K562 (cell line): ENCODE results near the gene RPTOR. TPM values are rescaled to one million over a fixed set of nuclear protein-coding genes. Genes with fewer than 3 reads are reported as not detected.

Experiments used
- ATAC-seq: fragments of 200-7000 bp; cut with Tn5 transposase; 3 replicates; pipeline ENCODE4 v1.9.1; 2020; ENCODE audit warnings: moderate library complexity
- BruUV-seq: library from RNA; stranded (reverse); fragments of 400-500 nt; replicated peaks from 2 replicates; lab custom pipeline; 2021; lab: Mats Ljungman, UMichigan
- CTCF ChIA-PET: fragments of 300-600 bp; formaldehyde crosslinking; extraction: SDS; loops from one replicate; lab custom pipeline; 2021; ENCODE audit warnings: low intra/inter-chr PET ratio; lab: Yijun Ruan, JAX
- POLR2A ChIA-PET: fragments of 300-600, 350-650 bp; sonication (Branson Sonifier 250); formaldehyde crosslinking; extraction: SDS; loops from one replicate; lab custom pipeline; 2021; ENCODE audit warnings: antibody characterized with exemption, inconsistent platforms; lab: Yijun Ruan, JAX
- DNase-seq, 4 experiments: peaks; one replicate each; pipeline versions ENCODE4 v3.0.0 to v3.0.0-alpha.2; 2011 to 2018; ENCODE audit warnings: low spot score in 3 of 4, mixed read lengths in 3 of 4; ENCODE audit errors: extremely low read depth in 1 of 4
- FAIRE-seq: peaks from 2 replicates; lab custom pipeline; 2011; peaks lifted over from hg19 to GRCh38; lab: Jason Lieb, UNC
- H2AFZ ChIP-seq: 2 replicates; pipeline ENCODE4 v1.6.0; 2011; ENCODE audit warnings: low read depth, low read length, control low read depth, inconsistent platforms
- H3K27ac ChIP-seq: fragments of 200-600 bp; 3 replicates; pipeline ENCODE4 v1.8.0; 2011; ENCODE audit warnings: low read depth, mild to moderate bottlenecking, control low read depth, inconsistent platforms, low read length, moderate library complexity, mixed read lengths; ENCODE audit errors: extremely low read depth
- H3K27me3 ChIP-seq, 2 experiments: fragments of 300-600 bp in 1 of 2; 2 replicates in 1 of 2; 3 replicates in 1 of 2; pipeline versions ENCODE4 v1.6.0 to v1.8.0; 2011; ENCODE audit warnings: inconsistent platforms in 2 of 2, low read length in 2 of 2, mild to moderate bottlenecking in 1 of 2, mixed read lengths in 1 of 2, moderate library complexity in 1 of 2; ENCODE audit not compliant: control insufficient read depth in 2 of 2, insufficient read depth in 2 of 2
- H3K36me3 ChIP-seq: fragments of 300-600 bp; 3 replicates; pipeline ENCODE4 v1.8.0; 2011; ENCODE audit warnings: mild to moderate bottlenecking, low read length, inconsistent platforms; ENCODE audit not compliant: control insufficient read depth, insufficient read depth
- H3K4me1 ChIP-seq, 2 experiments: fragments of 200-600 bp in 1 of 2; replicated peaks in 1 of 2; 2 replicates in 1 of 2; 3 replicates in 1 of 2; pipeline versions ENCODE4 v1.5.1 to v1.8.0; 2011; ENCODE audit warnings: inconsistent platforms in 2 of 2, low read length in 2 of 2, mild to moderate bottlenecking in 1 of 2, mixed read lengths in 1 of 2, moderate library complexity in 1 of 2; ENCODE audit not compliant: control insufficient read depth in 2 of 2, insufficient read depth in 2 of 2
- H3K4me2 ChIP-seq: 2 replicates; pipeline ENCODE4 v1.6.1; 2011; ENCODE audit warnings: low read length, control low read depth, inconsistent platforms, mixed read lengths; ENCODE audit not compliant: insufficient read depth
- H3K4me3 ChIP-seq: fragments of 200-600 bp; sonication (generic), shearing (Covaris generic); 2 replicates; pipeline ENCODE4 v1.5.1; 2016; ENCODE audit warnings: control low read depth, inconsistent platforms
- H3K79me2 ChIP-seq: fragments of 200-600 bp; 3 replicates; pipeline ENCODE4 v1.8.0; 2011; ENCODE audit warnings: low read length, inconsistent platforms; ENCODE audit not compliant: control insufficient read depth, insufficient read depth
- H3K9ac ChIP-seq, 2 experiments: 2 replicates each; pipeline versions ENCODE4 v1.6.0 to v1.6.1; 2011; ENCODE audit warnings: low read depth in 2 of 2, low read length in 2 of 2, control low read depth in 1 of 2, inconsistent platforms in 1 of 2, mild to moderate bottlenecking in 1 of 2, mixed read lengths in 1 of 2; ENCODE audit not compliant: insufficient read depth in 1 of 2
- H3K9me1 ChIP-seq: one replicate; pipeline ENCODE4 v1.6.0; 2011; ENCODE audit warnings: inconsistent platforms, mild to moderate bottlenecking, low read length, moderate library complexity; ENCODE audit not compliant: control insufficient read depth, insufficient read depth
- H3K9me3 ChIP-seq: replicated peaks from 2 replicates; pipeline ENCODE4 v1.5.1; 2011; ENCODE audit warnings: low read depth, low read length, inconsistent platforms; ENCODE audit not compliant: control insufficient read depth, insufficient read depth
- H4K20me1 ChIP-seq: replicated peaks from 2 replicates; pipeline ENCODE4 v1.6.1; 2011; ENCODE audit warnings: low read length, inconsistent platforms, mixed read lengths; ENCODE audit not compliant: control insufficient read depth, insufficient read depth
- CXXC5 ChIP-seq: fragments of 250-450 bp; sonication (Bioruptor Pico); IDR thresholded peaks from 2 replicates; pipeline ENCODE4 v1.8.0; 2022; ENCODE audit warnings: inconsistent platforms, mild to moderate bottlenecking, moderate library complexity
- EWSR1 ChIP-seq: fragments of 450-650 bp; IDR thresholded peaks from 2 replicates; pipeline ENCODE4 v1.6.1; 2018; ENCODE audit warnings: borderline replicate concordance, mild to moderate bottlenecking, low read depth, moderate library complexity; ENCODE audit not compliant: partially characterized antibody
- FOSL1 ChIP-seq: fragments of 200-800 bp; sonication (Bioruptor generic); conservative IDR thresholded peaks from 2 replicates; pipeline ENCODE4 v1.6.1; 2016; ENCODE audit warnings: missing genetic modification characterization, missing compliant biosample characterization
- JUND ChIP-seq, 2 experiments: IDR thresholded peaks; 2 replicates in 1 of 2; 3 replicates in 1 of 2; pipeline ENCODE4 v1.6.1; 2011; ENCODE audit warnings: borderline replicate concordance in 2 of 2, low read depth in 2 of 2, low read length in 2 of 2, improper control_type of control experiment in 1 of 2, missing biosample characterization in 1 of 2, missing genetic modification characterization in 1 of 2, missing genetic modification reagents in 1 of 2
- MGA ChIP-seq: fragments of 450-650 bp; IDR thresholded peaks from 2 replicates; pipeline ENCODE4 v1.6.1; 2016; ENCODE audit warnings: mild to moderate bottlenecking, moderate library complexity
- NELFE ChIP-seq: IDR thresholded peaks from 2 replicates; pipeline ENCODE4 v1.6.1; 2011; ENCODE audit warnings: mild to moderate bottlenecking; ENCODE audit not compliant: insufficient read depth, insufficient read length
- TCF7 ChIP-seq: sonication (generic); IDR thresholded peaks from 2 replicates; pipeline ENCODE4 v1.6.1; 2016; ENCODE audit warnings: antibody characterized with exemption, borderline replicate concordance
- ZNF23 ChIP-seq: fragments of 250-450 bp; sonication (Bioruptor Pico); IDR thresholded peaks from 2 replicates; pipeline ENCODE4 v1.4.0; 2020; ENCODE audit warnings: mild to moderate bottlenecking
- WGBS: fragments of 100-300 bp; shearing (Covaris generic); methylation state at CpG from one replicate; pipeline ENCODE4 v1.1.6; 2016; ENCODE audit warnings: low coverage, mixed read lengths; ENCODE audit not compliant: insufficient coverage; ENCODE audit errors: missing lambda C conversion rate; 5-methylcytosine and 5-hydroxymethylcytosine counted together
- in situ Hi-C: fragments of 300-500 bp; cut with MboI; formaldehyde crosslinking; loops from 4 replicates; pipeline ENCODE4 v1.15.0; 2018; ENCODE audit warnings: inconsistent platforms, mixed read lengths
- intact Hi-C: fragments of 100-400 bp; cut with micrococcal nuclease; formaldehyde crosslinking; loops from 2 replicates; pipeline ENCODE4 v1.14.2; 2022
- polyA plus RNA-seq, 8 experiments: library from polyadenylated mRNA; depleted of rRNA in 4 of 8; stranded (reverse) in 5 of 8; unstranded in 3 of 8; fragments of >200 nt; fragmentation: Nextera tagmentation in 2 of 8; fragmentation: Illumina TruSeq in 1 of 8; extraction: Ambion mirVana in 2 of 8; extraction: Trizol in 1 of 8; gene quantifications; 2 replicates each; pipeline versions ENCODE4 v1.2.1 to v1.2.3, GENCODE V29; 2011 to 2014; ENCODE audit warnings: inconsistent platforms in 1 of 8, missing spikeins in 1 of 8
- total RNA-seq, 7 experiments: library from RNA; depleted of rRNA in 6 of 7; stranded (reverse); fragments of >200 nt in 6 of 7; fragmentation: Illumina TruSeq in 2 of 7; extraction: Trizol in 2 of 7; gene quantifications; 2 replicates each; pipeline versions ENCODE4 v1.2.1 to v1.2.3, GENCODE V29; 2011 to 2021; ENCODE audit warnings: low replicate concordance in 1 of 7

Gene RPTOR
- total and polyA plus RNA-seq, 9 of the 15 experiments (the other 6 are each of a cell fraction or from before 2014, with no cell fraction given) = 0.24 to 54.1 (median 10.2) TPM

- Histone ChIP-seq H3K79me2 (peaks cover 64% of the 10 kb centered on the region), H2AFZ (no peak overlapping the region), H3K4me3 (peak overlapping the region; percentile 96), H3K9me3 (no peaks in the 10 kb centered on the region), H3K4me1 (peaks cover 5 to 8% of the 10 kb centered on the region in 2 experiments; a peak in 3 of 5 replicates), H3K36me3 (peaks cover 16% of the 10 kb centered on the region; the same call in 2 of the 3 replicates), H4K20me1 (peaks cover 9% of the 10 kb centered on the region), H3K9me1 (no peaks in the 10 kb centered on the region), H3K27ac (peak overlapping the region; percentile 97; the same call in 2 of the 3 replicates), H3K4me2 (peak overlapping the region; percentile 99), H3K9ac (peak overlapping the region; percentile 76 to 97; a peak in 3 of 4 replicates), H3K27me3 (peaks cover 0 to 16% of the 10 kb centered on the region in 2 experiments; a peak in 3 of 5 replicates)
- in situ Hi-C loops (no loop called here), intact Hi-C loops (no loop called here)
- FAIRE-seq = peak; percentile 79
- CTCF ChIA-PET = interaction anchor here (0.6 kb wide), 1 partner anchor 208 kb away, joined by 3 read pairs; no protein-coding TSS in a partner anchor
- 0% methylated on average over 5 of the region's 5 CpGs for WGBS
- peak in 2 of 4 experiments; percentile 38 to 58 for DNase-seq
- no TSS peak for BruUV-seq
- POLR2A ChIA-PET = interaction anchor here (2.0 to 3.7 kb wide), 2 partner anchors 9 to 13 kb away, joined by 4 to 17 read pairs; no protein-coding TSS in a partner anchor
- ATAC-seq = peak; percentile 48
- TF ChIP-seq CXXC5 (CRISPR knock-in tag) (no peak), FOSL1 (tag) (0 out of 2 replicates have a peak, but pooled peaks have one; percentile 21), NELFE (no peak), JUND (IDR thresholded peaks at IDR 0.05; ENCODE audit: borderline replicate concordance, low read depth, low read length) (no peak), JUND (tag; IDR thresholded peaks at IDR 0.05; ENCODE audit: borderline replicate concordance, low read depth, low read length) (no peak), TCF7 (no peak), MGA (peak; percentile 73), EWSR1 (no peak), ZNF23 (CRISPR knock-in tag) (no peak)
These were observed 1.6 kb downstream of the RPTOR start for GRCh38 chr17:80546267-80546666.
